Neural crest cell (in vitro differentiated cells): Measurements from ENCODE around the gene MATCAP1. TPM values are rescaled to one million over a fixed set of nuclear protein-coding genes. Genes with fewer than 3 reads are reported as not detected.

ENCODE experiments used
- DNase-seq: peaks from one replicate; pipeline ENCODE4 v3.0.0; 2021; ENCODE audit warnings: low read depth, mixed read lengths, low spot score
- H3K27ac Mint-ChIP-seq: one replicate; pipeline ENCODE4 v1.8.0; 2021; ENCODE audit warnings: mild to moderate bottlenecking, mixed read lengths; ENCODE audit not compliant: unreplicated experiment
- H3K27me3 Mint-ChIP-seq: 2 replicates; pipeline ENCODE4 v1.8.0; 2021; ENCODE audit warnings: low read depth, mild to moderate bottlenecking, mixed read lengths
- H3K36me3 Mint-ChIP-seq: 2 replicates; pipeline ENCODE4 v1.8.0; 2021; ENCODE audit warnings: low read depth, mild to moderate bottlenecking, mixed read lengths
- H3K4me1 Mint-ChIP-seq: 2 replicates; pipeline ENCODE4 v1.8.0; 2021; ENCODE audit warnings: mixed read lengths
- H3K4me3 Mint-ChIP-seq: one replicate; pipeline ENCODE4 v1.8.0; 2021; ENCODE audit warnings: mild to moderate bottlenecking, mixed read lengths
- H3K9me3 Mint-ChIP-seq: 2 replicates; pipeline ENCODE4 v1.8.0; 2021; ENCODE audit warnings: mixed read lengths
- microRNA-seq: library from miRNA; unstranded; fragments of <30 nt; microRNA quantifications from one replicate; pipeline ENCODE4, GENCODE V29; 2020
- total RNA-seq: library from RNA; stranded (reverse); gene quantifications from 2 replicates; pipeline ENCODE4 v1.2.1, GENCODE V29; 2021
- TF ChIP-seq, protein P1 (sequence below): fragments of 200-600 bp; sonication (generic); conservative IDR thresholded peaks from 2 replicates; pipeline ENCODE4 v1.5.0; 2021; ENCODE audit warnings: antibody characterized with exemption, mild to moderate bottlenecking

MATCAP1 gene
- total RNA-seq, 1 donor from 2014 or later: 97.7 TPM

DNA sequence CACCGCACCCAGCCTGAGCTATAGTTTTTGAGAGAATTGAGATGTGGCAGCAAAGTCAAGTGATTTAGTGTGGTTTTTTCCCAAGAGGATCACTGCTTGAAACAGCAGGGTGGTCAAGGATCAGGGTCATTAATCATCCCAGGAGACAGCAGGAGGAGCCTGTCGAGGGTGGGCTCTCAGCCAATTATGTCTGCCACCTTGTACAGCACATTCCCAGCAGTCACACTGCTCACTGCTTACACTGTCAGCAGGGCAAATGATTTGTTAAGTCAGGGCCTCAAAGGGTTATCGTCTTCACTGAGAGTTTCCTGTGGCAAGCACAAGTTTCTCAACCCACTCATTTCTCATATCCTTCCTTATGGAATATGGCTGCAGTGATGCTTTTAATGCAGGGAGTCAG lies 46.2 kb downstream of the MATCAP1 start:
- Mint-ChIP-seq H3K27me3 (no peaks in the 10 kb centered on the region), H3K27ac (no peak overlapping the region), H3K36me3 (peaks cover 10% of the 10 kb centered on the region), H3K4me1 (no peaks in the 10 kb centered on the region), H3K9me3 (no peaks in the 10 kb centered on the region), H3K4me3 (no peak overlapping the region)
- no peak for DNase-seq
- TF ChIP-seq, protein P1, sequence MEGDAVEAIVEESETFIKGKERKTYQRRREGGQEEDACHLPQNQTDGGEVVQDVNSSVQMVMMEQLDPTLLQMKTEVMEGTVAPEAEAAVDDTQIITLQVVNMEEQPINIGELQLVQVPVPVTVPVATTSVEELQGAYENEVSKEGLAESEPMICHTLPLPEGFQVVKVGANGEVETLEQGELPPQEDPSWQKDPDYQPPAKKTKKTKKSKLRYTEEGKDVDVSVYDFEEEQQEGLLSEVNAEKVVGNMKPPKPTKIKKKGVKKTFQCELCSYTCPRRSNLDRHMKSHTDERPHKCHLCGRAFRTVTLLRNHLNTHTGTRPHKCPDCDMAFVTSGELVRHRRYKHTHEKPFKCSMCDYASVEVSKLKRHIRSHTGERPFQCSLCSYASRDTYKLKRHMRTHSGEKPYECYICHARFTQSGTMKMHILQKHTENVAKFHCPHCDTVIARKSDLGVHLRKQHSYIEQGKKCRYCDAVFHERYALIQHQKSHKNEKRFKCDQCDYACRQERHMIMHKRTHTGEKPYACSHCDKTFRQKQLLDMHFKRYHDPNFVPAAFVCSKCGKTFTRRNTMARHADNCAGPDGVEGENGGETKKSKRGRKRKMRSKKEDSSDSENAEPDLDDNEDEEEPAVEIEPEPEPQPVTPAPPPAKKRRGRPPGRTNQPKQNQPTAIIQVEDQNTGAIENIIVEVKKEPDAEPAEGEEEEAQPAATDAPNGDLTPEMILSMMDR: no peak

GRCh38 chr16:67129422-67129821 lies 54.3 kb downstream of the MATCAP1 start:
- Mint-ChIP-seq H3K27ac (no peak overlapping the region), H3K36me3 (peaks cover 9% of the 10 kb centered on the region), H3K4me1 (no peaks in the 10 kb centered on the region), H3K9me3 (no peaks in the 10 kb centered on the region), H3K4me3 (no peak overlapping the region), H3K27me3 (no peaks in the 10 kb centered on the region)
- TF ChIP-seq, protein P1: no peak
- DNase-seq: no peak

GRCh38 chr16:67128887-67129286 lies 54.9 kb downstream of the MATCAP1 start:
- Mint-ChIP-seq H3K4me1 (no peaks in the 10 kb centered on the region), H3K4me3 (no peak overlapping the region), H3K36me3 (peaks cover 9% of the 10 kb centered on the region), H3K9me3 (no peaks in the 10 kb centered on the region), H3K27ac (no peak overlapping the region), H3K27me3 (no peaks in the 10 kb centered on the region)
- DNase-seq: no peak
- TF ChIP-seq, protein P1: no peak

DNA sequence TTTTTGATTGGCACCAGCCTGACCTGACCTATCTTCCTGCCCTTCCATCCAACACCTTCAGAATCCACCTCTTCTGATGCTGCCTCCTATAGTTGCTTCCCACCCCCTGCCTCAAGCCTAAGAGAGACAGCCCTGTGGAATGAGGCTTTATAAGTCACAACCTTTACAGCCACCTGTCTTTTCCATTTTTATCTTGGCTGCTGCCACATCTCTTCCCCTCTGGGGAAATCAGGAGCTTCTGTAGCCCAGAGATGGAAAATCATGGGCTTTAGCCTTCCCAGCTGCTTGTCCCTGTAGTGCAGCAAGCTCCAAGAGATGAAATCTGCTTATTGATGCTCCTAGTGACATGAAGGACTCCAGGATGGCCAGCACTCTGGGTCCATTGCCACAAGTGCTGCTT lies 55.3 kb downstream of the MATCAP1 start:
- TF ChIP-seq, protein P1: no peak
- Mint-ChIP-seq H3K36me3 (peaks cover 11% of the 10 kb centered on the region), H3K4me3 (no peak overlapping the region), H3K9me3 (no peaks in the 10 kb centered on the region), H3K27me3 (no peaks in the 10 kb centered on the region), H3K27ac (no peak overlapping the region), H3K4me1 (no peaks in the 10 kb centered on the region)
- no peak for DNase-seq

Small RNA genes lying within 50 kb of the gene (microRNA-seq; reads per million reads assigned to microRNA genes)
- 293 reads per million, percentile 71 among the genes with 10 or more reads in this experiment for gene MIR328

Other genes with a start within 250 kb of the MATCAP1 start
- gene CIAO2B, start 249.6 kb downstream of the MATCAP1 start, total RNA-seq: 73.8 and 77.5 TPM in 2 replicates
- gene CES2, start 248.4 kb downstream of the MATCAP1 start, total RNA-seq: 50.1 and 52.5 TPM in 2 replicates
- gene CES3, start 222.7 kb downstream of the MATCAP1 start, total RNA-seq: 2.4 and 3.2 TPM in 2 replicates
- gene CES4A, start 195.4 kb downstream of the MATCAP1 start, total RNA-seq: 1.8 TPM in 2 replicates
- gene CBFB, start 154.8 kb downstream of the MATCAP1 start, total RNA-seq: 106 TPM in 2 replicates
- 24.9 and 25.5 TPM in 2 replicates for gene PHAF1, start 74.0 kb downstream of the MATCAP1 start, total RNA-seq
- 4.5 and 5.1 TPM in 2 replicates for gene B3GNT9, start 33.0 kb downstream of the MATCAP1 start, total RNA-seq
- 0.68 and 0.70 TPM in 2 replicates for gene TRADD, start 24.1 kb downstream of the MATCAP1 start, total RNA-seq
- 0.44 TPM in 1 of 2 replicates, not detected in the other for gene FBXL8, start 24.0 kb downstream of the MATCAP1 start, total RNA-seq
- 1.3 TPM in 1 of 2 replicates, not detected in the other for gene HSF4, start 19.2 kb downstream of the MATCAP1 start, total RNA-seq
- 4.5 and 5.8 TPM in 2 replicates for gene NOL3, start 13.4 kb downstream of the MATCAP1 start, total RNA-seq
- gene EXOC3L1, start 6.2 kb upstream of the MATCAP1 start, total RNA-seq: 0.30 and 0.44 TPM in 2 replicates
- gene E2F4, start 8.2 kb upstream of the MATCAP1 start, total RNA-seq: 89.7 and 97.0 TPM in 2 replicates
- 3.9 and 4.5 TPM in 2 replicates for gene ELMO3, start 15.2 kb upstream of the MATCAP1 start, total RNA-seq
- 35.7 and 36.1 TPM in 2 replicates for gene TMEM208, start 43.2 kb upstream of the MATCAP1 start, total RNA-seq
- 39.9 and 45.5 TPM in 2 replicates for gene FHOD1, start 63.5 kb upstream of the MATCAP1 start, total RNA-seq
- gene SLC9A5, start 65.0 kb upstream of the MATCAP1 start, total RNA-seq: 3.3 and 4.4 TPM in 2 replicates
- gene PLEKHG4, start 95.6 kb upstream of the MATCAP1 start, total RNA-seq: 3.7 and 4.0 TPM in 2 replicates
- gene KCTD19, start 142.8 kb upstream of the MATCAP1 start, total RNA-seq: 1.1 and 1.3 TPM in 2 replicates
- 0.21 TPM in 1 of 2 replicates, not detected in the other for gene LRRC36, start 142.9 kb upstream of the MATCAP1 start, total RNA-seq
- gene TPPP3, start 209.5 kb upstream of the MATCAP1 start, total RNA-seq: 3.4 and 4.7 TPM in 2 replicates
- 9.5 and 10.2 TPM in 2 replicates for gene ZDHHC1, start 232.5 kb upstream of the MATCAP1 start, total RNA-seq
- gene HSD11B2, start 247.2 kb upstream of the MATCAP1 start, total RNA-seq: 3.8 and 4.7 TPM in 2 replicates